GM20431 (cell line): ENCODE data around the gene ALKBH1.
"Not testable (repeated sequence)": the region's sequence is repeated elsewhere in the genome, so short reads cannot be mapped to it uniquely, and the experiment has no call there.

Experiments
- in situ Hi-C: fragments of 300-500 bp; cut with MseI, MboI; formaldehyde crosslinking; loops from one replicate; pipeline ENCODE4 v1.15.0; 2020; ENCODE audit warnings: low sequenced_read_pairs; ENCODE audit not compliant: unreplicated experiment

Gene ALKBH1

GRCh38 chr14:77681196-77682157 is 26.3 kb downstream of the ALKBH1 start:
- in situ Hi-C loops: no loop called here

DNA sequence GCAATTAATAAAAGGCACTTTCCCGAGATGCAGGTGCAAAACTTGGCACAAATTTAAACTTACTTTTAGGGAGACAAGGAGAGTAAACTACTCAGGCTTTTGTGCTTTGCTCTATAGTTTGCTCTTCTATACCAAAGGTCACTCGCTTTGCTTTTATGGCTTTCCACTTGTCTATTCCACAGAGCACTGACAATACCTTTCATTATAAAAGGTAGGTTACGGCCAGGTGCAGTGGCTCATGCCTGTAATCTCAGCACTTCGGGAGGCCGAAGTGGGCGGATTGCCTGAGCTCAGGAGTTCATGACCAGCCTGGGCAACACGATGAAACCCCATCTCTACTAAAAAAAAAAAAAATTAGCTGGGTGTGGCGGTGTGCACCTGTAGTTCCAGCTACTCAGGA is 32.9 kb downstream of the ALKBH1 start:
- in situ Hi-C loops: no loop called here

GRCh38 chr14:77673193-77673592 is 34.6 kb downstream of the ALKBH1 start:
- in situ Hi-C loops: no loop called here

DNA sequence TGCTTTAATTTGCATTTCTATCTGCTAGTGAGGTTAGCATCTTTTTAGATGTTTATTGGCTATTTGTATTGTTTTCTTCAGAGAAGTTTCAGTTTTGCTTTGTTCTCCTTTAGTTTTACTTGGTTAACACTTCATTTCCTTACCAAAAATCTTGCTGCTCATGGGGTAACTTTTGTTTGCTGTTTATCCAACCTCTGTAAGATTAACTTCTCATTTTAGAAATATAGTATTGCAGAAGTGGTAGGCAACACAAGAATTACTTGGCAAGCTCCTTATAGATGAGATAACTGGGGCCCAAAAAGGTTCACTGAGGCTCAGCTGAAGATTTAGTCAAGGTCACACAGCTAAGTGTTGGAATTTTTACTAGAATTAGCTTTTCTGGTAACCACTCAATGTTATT is 40.5 kb downstream of the ALKBH1 start:
- in situ Hi-C loops: no loop called here

DNA sequence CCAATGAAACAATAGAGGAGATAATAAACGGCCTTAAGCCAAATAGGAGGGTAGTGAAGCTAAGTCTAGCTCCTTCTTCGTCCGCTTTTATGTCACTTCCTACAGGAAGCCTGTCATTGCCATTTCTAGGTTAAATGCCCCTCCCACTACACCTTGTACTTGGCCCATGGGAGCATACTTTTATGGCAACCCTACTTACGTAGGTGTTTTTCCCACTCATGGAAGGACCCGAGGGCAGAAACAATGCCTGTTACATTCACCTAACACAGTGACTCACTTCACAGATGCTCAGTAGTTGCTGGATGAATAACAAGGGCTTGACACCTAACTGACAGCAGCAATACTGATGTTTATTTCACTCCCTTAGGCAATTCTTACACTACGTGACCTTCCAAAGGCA is 44.5 kb downstream of the ALKBH1 start:
- in situ Hi-C loops: no loop called here

DNA sequence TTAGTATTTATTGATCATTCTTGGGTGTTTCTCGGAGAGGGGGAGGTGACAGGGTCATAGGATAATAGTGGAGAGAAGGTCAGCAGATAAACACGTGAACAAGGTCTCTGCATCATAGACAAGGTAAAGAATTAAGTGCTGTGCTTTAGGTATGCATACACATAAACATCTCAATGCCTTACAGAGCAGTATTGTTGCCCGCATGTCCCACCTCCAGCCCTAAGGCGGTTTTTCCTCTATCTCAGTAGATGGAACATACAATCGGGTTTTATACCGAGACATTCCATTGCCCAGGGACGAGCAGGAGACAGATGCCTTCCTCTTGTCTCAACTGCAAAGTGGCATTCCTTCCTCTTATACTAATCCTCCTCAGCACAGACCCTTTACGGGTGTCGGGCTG is 46.3 kb downstream of the ALKBH1 start:
- in situ Hi-C loops: not testable (repeated sequence)

- in situ Hi-C loops: no loop called here
Measured at GRCh38 chr14:77660754-77661153, 47.1 kb downstream of the ALKBH1 start.

GRCh38 chr14:77659831-77660230 is 48.0 kb downstream of the ALKBH1 start:
- in situ Hi-C loops: no loop called here

DNA sequence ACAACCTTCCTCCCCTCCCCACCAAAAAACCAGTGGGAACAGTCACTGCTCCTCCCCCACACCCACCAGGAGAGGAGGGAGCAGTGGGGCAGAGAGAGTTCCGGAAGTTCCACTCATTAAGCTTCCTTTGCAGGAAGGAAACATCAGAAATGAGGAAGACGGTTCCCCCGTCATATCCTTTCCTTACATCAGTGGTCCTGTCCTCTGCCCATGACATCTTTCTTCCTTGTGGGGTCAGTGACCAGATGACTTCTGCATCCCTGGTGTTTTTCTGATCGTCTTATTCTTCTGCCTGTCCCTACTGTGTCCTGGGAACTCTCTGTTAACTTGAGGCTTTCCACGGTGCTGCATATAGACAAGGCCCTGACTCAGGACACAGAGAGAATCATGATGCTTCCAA is 50.5 kb downstream of the ALKBH1 start:
- in situ Hi-C loops: no loop called here

- in situ Hi-C loops: no loop called here
Measured at GRCh38 chr14:77654001-77654441, 53.8 kb downstream of the ALKBH1 start.

DNA sequence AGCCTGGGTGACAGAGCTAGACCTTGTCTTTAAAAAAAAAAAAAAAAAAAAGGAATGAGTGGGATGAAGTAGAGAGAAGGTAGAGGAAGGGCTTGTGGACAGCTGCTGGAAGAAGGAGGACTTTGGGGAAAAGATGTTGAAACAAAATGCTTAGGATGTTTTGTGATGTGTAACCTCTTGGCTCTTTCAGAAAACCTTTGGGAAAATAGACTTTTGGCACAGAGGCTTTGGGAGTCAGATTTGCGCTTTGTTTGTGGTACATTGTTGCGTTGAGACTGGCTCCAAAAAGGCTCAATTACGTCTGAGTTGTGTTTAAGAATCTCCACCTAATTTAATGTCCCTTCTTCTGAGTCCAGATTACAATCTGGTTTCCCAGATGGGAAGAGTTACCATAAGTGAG is 58.5 kb downstream of the ALKBH1 start:
- in situ Hi-C loops: no loop called here

DNA sequence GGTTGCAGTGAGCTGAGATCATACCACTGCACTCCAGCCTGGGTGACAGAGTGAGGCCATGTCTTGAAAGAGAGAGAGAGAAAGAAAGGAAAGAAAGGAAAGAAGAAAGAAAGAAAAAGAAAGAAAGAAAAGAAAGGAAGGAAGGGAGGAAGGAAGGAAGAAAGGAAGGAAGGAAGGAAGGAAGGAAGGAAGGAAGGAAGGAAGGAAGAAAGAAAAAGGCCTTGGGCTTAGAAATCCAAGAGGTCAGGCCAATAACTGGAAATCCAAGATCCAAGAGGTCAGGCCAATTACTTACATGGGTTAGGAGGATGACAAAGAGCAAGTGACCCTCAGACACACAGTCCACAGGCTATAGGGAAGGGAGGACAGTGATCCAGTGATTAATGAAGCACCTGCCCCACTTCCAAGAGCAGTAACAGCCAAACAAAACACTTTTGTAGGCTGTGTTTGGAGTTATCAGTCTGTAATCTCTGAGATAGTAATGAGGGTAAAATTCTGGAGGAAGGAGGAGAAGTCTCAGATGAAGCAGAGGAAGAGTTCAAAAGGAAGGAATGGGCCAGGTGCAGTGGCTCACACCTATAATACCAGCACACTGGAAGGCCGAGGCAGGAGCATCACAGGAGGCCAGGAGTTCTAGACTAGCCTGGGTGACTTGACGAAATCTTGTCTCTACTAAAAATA is 59.2 kb downstream of the ALKBH1 start:
- in situ Hi-C loops: no loop called here

- in situ Hi-C loops: no loop called here
Measured at GRCh38 chr14:77647853-77648252, 60.0 kb downstream of the ALKBH1 start.

- in situ Hi-C loops: no loop called here
Measured at GRCh38 chr14:77646907-77647306, 60.9 kb downstream of the ALKBH1 start.

DNA sequence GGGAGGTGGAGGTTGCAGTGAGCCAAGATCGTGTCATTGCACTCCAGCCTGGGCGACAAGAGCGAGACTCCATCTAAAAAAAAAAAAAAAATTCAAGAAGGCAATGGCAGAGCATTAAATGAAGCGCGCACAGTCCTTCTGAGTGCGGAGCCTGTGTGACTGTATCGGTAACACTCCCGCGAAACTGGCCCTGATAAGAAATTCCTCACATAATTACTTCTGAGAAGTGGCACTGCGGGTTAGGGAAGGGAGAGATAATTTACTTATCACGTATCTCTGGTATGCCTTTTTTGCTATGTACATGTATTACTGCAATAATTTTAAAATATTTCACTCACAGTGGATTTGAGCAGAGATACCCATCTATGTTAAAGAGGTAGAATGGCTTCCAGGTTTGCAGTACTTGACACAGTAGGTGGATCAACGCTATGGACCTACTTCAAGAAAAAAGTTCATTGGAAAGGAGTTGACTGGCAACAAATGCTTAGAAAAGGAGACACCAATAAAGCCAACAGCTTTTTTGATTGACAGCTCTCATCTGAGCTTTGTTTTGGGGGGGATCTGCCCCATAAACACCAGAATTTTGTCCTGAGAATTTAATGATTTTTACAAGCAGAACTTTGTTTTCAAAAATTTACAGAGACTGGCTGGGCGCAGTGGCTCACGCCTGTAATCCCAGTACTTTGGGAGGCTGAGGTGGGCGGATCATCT is 62.1 kb downstream of the ALKBH1 start:
- in situ Hi-C loops: no loop called here

DNA sequence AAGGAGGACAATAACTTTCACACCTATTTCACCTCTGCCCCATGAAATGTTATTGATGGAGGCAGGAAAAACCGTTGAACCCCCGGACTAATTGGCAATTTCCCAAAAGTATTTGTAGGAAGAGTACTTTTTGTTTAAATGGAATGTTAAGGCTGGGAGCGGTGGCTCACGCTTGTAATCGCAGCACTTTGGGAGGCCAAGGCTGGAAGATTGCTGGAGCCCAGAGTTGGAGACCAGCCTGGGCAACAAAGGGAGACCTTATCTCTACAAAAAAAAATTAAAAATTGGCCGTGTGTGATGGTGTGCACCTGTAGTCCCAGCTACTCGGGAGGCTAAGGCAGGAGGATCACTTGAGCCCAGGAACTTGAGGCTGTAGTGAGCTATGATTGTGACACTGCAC is 65.4 kb downstream of the ALKBH1 start:
- in situ Hi-C loops: no loop called here

DNA sequence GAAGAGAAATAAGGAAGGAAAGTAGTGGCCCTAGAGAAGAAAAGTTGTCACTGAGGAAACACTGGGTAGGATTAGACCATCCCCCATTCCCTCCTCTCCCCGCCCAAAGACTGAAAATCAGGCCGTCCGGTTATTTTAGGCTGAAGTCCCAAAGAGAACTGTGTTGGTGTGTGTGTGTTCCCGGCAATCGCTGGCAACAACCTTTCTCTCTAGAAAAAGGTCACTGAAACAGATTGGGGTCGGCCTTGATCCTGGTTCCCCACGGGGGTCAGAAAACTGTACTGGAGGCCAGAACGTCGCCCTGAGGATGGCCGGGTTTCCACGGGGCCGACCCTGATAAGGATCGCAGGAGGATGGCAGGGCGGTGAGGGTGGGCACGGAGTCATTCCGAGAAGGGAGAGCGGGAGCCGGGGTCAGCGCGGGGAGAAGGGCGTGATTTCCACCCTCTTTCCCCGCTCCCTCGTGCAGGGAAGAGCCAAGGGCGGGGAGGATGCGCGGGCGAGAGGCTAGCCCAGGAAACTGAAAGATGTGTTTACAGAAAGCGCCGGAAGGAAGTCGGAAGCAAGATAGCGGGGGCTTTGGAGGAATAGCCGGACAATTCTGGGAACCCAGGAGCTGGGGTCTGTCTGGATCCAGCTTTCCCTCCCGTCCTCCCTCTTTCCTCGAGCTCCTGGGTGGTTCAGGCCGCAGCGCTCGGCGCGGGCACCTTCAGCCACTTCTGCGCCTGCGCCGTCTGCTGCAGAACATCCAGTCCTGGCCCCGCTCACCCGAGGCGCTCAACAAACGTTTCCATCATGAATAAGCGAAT is 66.1 kb downstream of the ALKBH1 start:
- in situ Hi-C loops: no loop called here

DNA sequence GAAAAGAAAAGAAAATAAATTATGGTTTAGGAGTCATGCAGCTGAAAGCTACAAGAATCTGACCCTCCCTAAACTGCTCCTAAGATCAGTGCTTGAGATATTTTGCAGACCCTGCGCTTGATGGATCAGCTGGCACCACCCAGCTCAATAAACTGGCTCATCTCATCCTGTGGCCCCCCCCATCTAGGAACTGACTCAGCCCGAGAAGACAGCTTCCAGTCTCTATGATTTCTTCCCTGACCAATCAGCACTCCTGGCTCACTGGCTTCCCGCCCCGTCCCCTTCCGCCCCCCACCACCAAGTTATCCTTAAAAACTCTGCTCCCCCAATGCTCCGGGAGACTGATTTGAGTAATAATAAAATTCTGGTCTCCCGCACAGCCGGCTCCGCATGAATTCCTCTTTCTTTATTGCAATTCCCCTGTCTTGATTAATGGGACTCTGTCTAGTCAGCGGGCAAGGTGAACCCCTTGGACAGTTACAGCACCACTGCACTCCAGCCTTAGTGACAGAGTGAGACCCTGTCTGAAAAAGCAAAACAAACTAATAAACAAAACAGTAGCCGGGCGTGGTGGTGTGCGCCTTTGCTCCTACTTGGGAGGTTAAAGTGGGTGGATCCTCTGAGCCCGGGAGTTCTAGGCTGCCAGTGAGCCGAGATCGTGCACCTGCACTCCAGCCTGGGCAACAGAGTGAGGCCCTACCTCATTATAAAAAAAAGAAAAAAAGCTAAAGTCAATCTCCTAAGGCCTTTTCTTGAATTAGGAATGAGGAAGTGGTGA is 66.9 kb downstream of the ALKBH1 start:
- in situ Hi-C loops: no loop called here

GRCh38 chr14:77638771-77639171 is 69.1 kb downstream of the ALKBH1 start:
- in situ Hi-C loops: no loop called here
